HFF-Myc (cell line): ENCODE measurements around the gene ZNF20.
"Not testable (repeated sequence)": the region's sequence is repeated elsewhere in the genome, so short reads cannot be mapped to it uniquely, and the experiment has no call there.

Experiments
- DNase-seq: peaks from one replicate; pipeline ENCODE4 v3.0.0-alpha.2; 2011; ENCODE audit warnings: low read depth; ENCODE audit errors: extremely low read depth
- H3K4me3 ChIP-seq: replicated peaks from 2 replicates; pipeline ENCODE4 v1.5.1; 2011; ENCODE audit warnings: low read depth, mild to moderate bottlenecking, control low read depth, low read length
- CTCF ChIP-seq: IDR thresholded peaks from 2 replicates; pipeline ENCODE4 v1.5.1; 2012; ENCODE audit warnings: mild to moderate bottlenecking, low read depth, low read length, control low read depth; ENCODE audit errors: missing control alignments

Gene ZNF20

GRCh38 chr19:12113121-12113520 lies 27.0 kb downstream of the ZNF20 start:
- no peak for TF ChIP-seq CTCF
- DNase-seq: no peak

GRCh38 chr19:12112701-12113100 lies 27.4 kb downstream of the ZNF20 start:
- DNase-seq: no peak
- TF ChIP-seq CTCF: no peak
- no peak overlapping the region for H3K4me3 ChIP-seq

More at GRCh38 chr19:12113121-12113520, 27.0 kb downstream of the ZNF20 start:
- no peak overlapping the region for H3K4me3 ChIP-seq

GRCh38 chr19:12111943-12112637 lies 28.1 kb downstream of the ZNF20 start:
- no peak overlapping the region for H3K4me3 ChIP-seq
- DNase-seq: no peak
- TF ChIP-seq CTCF: no peak

- no peak for DNase-seq
- TF ChIP-seq CTCF: no peak
- no peak overlapping the region for H3K4me3 ChIP-seq
These were observed 29.0 kb downstream of the ZNF20 start for GRCh38 chr19:12111176-12111575.

GRCh38 chr19:12103909-12104308 lies 36.2 kb downstream of the ZNF20 start:
- not testable (repeated sequence) for DNase-seq, H3K4me3 ChIP-seq

GRCh38 chr19:12098040-12098439 lies 42.1 kb downstream of the ZNF20 start:
- no peak for DNase-seq
- H3K4me3 ChIP-seq: no peak overlapping the region
- TF ChIP-seq CTCF: no peak

GRCh38 chr19:12095111-12095790 lies 44.9 kb downstream of the ZNF20 start:
- H3K4me3 ChIP-seq: no peak overlapping the region
- no peak for DNase-seq
- TF ChIP-seq CTCF: no peak
